ENCODE data around the gene DCPS. TPM values are rescaled to one million over a fixed set of nuclear protein-coding genes. Genes with fewer than 3 reads are reported as not detected.

Gene DCPS
- total RNA-seq, 1 experiment from 2014 or later, result 23.8 TPM

DNA sequence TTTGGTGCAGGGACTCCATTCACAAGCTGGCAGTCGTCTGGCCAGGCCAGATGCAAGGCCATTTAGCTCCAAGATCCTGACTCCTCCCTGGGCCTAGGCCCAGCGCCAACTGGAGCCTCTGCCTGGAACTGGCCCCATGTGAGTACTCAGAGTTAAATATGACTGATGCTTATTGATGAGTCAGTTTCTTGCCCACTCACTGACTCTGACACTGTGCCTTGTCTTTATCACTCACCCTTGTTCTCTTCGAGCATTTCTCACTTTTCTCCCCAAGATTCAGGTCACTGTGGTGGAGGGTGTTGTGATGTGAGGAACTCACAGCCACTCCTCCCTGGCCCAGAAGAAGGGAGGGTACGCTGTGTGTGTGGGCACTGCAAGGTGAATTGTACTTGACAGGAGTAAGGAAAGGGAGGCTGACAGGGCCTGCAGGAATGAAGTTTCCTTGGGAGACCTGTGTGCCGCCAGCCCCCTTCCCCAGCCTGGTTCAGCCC, 28.4 kb downstream of the DCPS start:
- no peaks in the 10 kb centered on the region for H3K79me2 ChIP-seq (ENCODE audit: low read depth)
- no peaks in the 10 kb centered on the region for H4K20me1 ChIP-seq (ENCODE audit: insufficient read depth)
- BruUV-seq (replicated peaks), result no TSS peak
- POLR2A ChIA-PET (ENCODE audit: unreplicated experiment), result no interaction called here
- no peak overlapping the region for H3K27ac ChIP-seq
- H3K27me3 ChIP-seq (ENCODE audit: insufficient read depth, low read depth), result no peaks in the 10 kb centered on the region
- DNase-seq, result peak in 1 of 2 experiments; percentile 34
- no peak overlapping the region for H2AFZ ChIP-seq
- H3F3A ChIP-seq (ENCODE audit: insufficient read depth, low read depth), result no peaks in the 10 kb centered on the region; the same call in 1 of the 2 replicates
- CTCF ChIA-PET, result no interaction called here
- no peak overlapping the region for H3K4me3 ChIP-seq
- intact Hi-C loops (cut with micrococcal nuclease; ENCODE audit: unreplicated experiment), result no loop called here
- H3K4me1 ChIP-seq (replicated peaks; ENCODE audit: insufficient read depth), result peaks cover 11% of the 10 kb centered on the region
- H3K4me2 ChIP-seq, result no peak overlapping the region
- no peaks in the 10 kb centered on the region for H3K9me2 ChIP-seq (ENCODE audit: insufficient read depth)
- no peaks in the 10 kb centered on the region for H3K36me3 ChIP-seq (ENCODE audit: low read depth)
- H3K9me3 ChIP-seq (ENCODE audit: insufficient read depth, low read depth), result no peaks in the 10 kb centered on the region
- TF ChIP-seq, protein P1, sequence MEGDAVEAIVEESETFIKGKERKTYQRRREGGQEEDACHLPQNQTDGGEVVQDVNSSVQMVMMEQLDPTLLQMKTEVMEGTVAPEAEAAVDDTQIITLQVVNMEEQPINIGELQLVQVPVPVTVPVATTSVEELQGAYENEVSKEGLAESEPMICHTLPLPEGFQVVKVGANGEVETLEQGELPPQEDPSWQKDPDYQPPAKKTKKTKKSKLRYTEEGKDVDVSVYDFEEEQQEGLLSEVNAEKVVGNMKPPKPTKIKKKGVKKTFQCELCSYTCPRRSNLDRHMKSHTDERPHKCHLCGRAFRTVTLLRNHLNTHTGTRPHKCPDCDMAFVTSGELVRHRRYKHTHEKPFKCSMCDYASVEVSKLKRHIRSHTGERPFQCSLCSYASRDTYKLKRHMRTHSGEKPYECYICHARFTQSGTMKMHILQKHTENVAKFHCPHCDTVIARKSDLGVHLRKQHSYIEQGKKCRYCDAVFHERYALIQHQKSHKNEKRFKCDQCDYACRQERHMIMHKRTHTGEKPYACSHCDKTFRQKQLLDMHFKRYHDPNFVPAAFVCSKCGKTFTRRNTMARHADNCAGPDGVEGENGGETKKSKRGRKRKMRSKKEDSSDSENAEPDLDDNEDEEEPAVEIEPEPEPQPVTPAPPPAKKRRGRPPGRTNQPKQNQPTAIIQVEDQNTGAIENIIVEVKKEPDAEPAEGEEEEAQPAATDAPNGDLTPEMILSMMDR (conservative IDR thresholded peaks at IDR 0.05), result no peak
- TF ChIP-seq EZH2 (IDR thresholded peaks at IDR 0.05; ENCODE audit: low read depth), result no peak

DNA sequence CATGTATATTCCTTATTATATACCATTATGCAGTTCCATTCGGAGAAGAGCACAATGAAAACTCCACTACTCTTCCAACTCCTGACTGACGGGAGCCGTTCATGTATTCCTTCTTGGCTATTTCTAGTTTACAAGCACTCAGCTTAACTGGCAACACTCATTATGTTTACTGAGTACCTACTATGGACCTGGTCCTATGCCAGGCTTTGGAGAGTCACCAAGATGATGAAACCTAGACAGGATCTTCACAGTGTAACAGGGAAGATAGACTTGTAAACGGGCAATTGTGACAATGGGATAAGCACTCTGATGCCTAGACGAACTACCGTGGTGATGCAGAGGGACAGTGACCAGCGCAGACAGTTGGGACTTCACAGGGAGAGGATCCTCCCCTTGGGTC, 29.3 kb downstream of the DCPS start:
- Histone ChIP-seq H3K79me2 (ENCODE audit: low read depth) (no peaks in the 10 kb centered on the region), H3K27ac (no peak overlapping the region), H3F3A (ENCODE audit: insufficient read depth, low read depth) (no peaks in the 10 kb centered on the region; the same call in 1 of the 2 replicates), H3K4me3 (no peak overlapping the region), H4K20me1 (ENCODE audit: insufficient read depth) (no peaks in the 10 kb centered on the region), H3K4me2 (no peak overlapping the region), H2AFZ (no peak overlapping the region), H3K36me3 (ENCODE audit: low read depth) (no peaks in the 10 kb centered on the region), H3K9me3 (ENCODE audit: insufficient read depth, low read depth) (no peaks in the 10 kb centered on the region), H3K4me1 (replicated peaks; ENCODE audit: insufficient read depth) (peaks cover 13% of the 10 kb centered on the region), H3K9me2 (ENCODE audit: insufficient read depth) (no peaks in the 10 kb centered on the region), H3K27me3 (ENCODE audit: insufficient read depth, low read depth) (no peaks in the 10 kb centered on the region)
- peak in 1 of 2 experiments; percentile 17 for DNase-seq
- intact Hi-C loops (cut with micrococcal nuclease; ENCODE audit: unreplicated experiment), result no loop called here
- ChIA-PET CTCF (no interaction called here), POLR2A (ENCODE audit: unreplicated experiment) (no interaction called here)
- TF ChIP-seq EZH2 (IDR thresholded peaks at IDR 0.05; ENCODE audit: low read depth), result no peak
- TF ChIP-seq, protein P1 (conservative IDR thresholded peaks at IDR 0.05), result no peak
- no TSS peak for BruUV-seq (replicated peaks)

DNA sequence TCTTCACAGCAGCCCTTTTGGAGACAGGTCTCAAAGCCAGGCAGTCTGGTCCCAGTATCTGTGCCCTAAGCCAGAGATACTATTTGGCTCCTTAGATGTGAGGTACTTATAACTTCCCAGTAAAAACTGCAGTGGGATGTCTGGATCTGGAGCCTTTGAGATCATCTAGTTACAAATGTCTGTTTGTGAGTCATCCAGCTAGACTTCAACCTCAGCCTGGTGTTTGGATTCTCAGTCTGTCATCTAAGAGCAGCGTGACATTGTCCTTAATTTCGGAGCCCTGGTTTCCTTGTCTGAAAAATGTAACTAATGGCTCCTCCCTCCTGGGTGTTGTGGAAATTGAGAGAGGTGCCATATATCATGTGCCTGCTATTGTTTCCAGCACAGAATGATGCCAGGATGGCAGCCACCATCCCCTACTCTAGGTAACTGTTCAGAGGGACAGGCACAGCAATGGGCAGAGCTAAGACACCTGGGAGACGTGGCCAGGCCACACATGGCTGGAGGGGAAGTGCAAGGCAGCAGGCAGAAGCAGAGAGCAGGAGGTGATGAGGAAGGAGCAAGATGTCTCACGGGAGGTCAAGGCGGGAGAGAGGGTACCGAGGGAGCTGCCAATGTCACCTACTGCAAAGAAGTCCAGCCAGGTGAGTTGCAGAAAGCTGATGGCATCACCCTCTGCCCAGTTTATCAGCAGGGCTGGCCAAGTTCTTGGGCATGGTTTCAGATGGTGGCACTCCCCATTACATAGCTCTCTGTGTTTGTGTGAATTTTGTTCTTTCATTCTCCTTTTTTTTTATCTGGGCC, 31.0 kb downstream of the DCPS start:
- H3K79me2 ChIP-seq (ENCODE audit: low read depth), result no peaks in the 10 kb centered on the region
- H3K27me3 ChIP-seq (ENCODE audit: insufficient read depth, low read depth), result no peaks in the 10 kb centered on the region
- no peak overlapping the region for H3K4me2 ChIP-seq
- no peaks in the 10 kb centered on the region for H3K9me3 ChIP-seq (ENCODE audit: insufficient read depth, low read depth)
- H3K36me3 ChIP-seq (ENCODE audit: low read depth), result no peaks in the 10 kb centered on the region
- H3K27ac ChIP-seq, result no peak overlapping the region
- DNase-seq, result peak in 1 of 2 experiments; percentile 52
- H3K9me2 ChIP-seq (ENCODE audit: insufficient read depth), result no peaks in the 10 kb centered on the region
- no TSS peak for BruUV-seq (replicated peaks)
- ChIA-PET CTCF (interaction anchor here (0.7 kb wide), 1 partner anchor 705 kb away, joined by 3 read pairs; no protein-coding TSS in a partner anchor), POLR2A (ENCODE audit: unreplicated experiment) (no interaction called here)
- TF ChIP-seq, protein P1 (conservative IDR thresholded peaks at IDR 0.05), result no peak
- TF ChIP-seq EZH2 (IDR thresholded peaks at IDR 0.05; ENCODE audit: low read depth), result no peak
- no peak overlapping the region for H2AFZ ChIP-seq
- H3F3A ChIP-seq (ENCODE audit: insufficient read depth, low read depth), result no peaks in the 10 kb centered on the region; the same call in 1 of the 2 replicates
- no peaks in the 10 kb centered on the region for H4K20me1 ChIP-seq (ENCODE audit: insufficient read depth)
- H3K4me1 ChIP-seq (replicated peaks; ENCODE audit: insufficient read depth), result peaks cover 25% of the 10 kb centered on the region
- intact Hi-C loops (cut with micrococcal nuclease; ENCODE audit: unreplicated experiment), result no loop called here
- H3K4me3 ChIP-seq, result no peak overlapping the region
